Smooth muscle cell (in vitro differentiated cells): ENCODE results near the gene WDR88. TPM values are rescaled to one million over a fixed set of nuclear protein-coding genes. Genes with fewer than 3 reads are reported as not detected.

Experiments
- DNase-seq: peaks from one replicate; lab custom pipeline; 2025; ENCODE audit not compliant: unreplicated experiment; lab: John Stamatoyannopoulos, UW
- H2AFZ ChIP-seq: fragments of 200-600 bp; sonication (generic); 2 replicates; pipeline ENCODE4 v1.6.0; 2016; ENCODE audit warnings: antibody characterized with exemption, low read depth, mild to moderate bottlenecking
- H3F3A ChIP-seq: fragments of 200-600 bp; sonication (generic); 2 replicates; pipeline ENCODE4 v1.6.0; 2017; ENCODE audit warnings: antibody characterized with exemption, low read depth
- H3K27ac ChIP-seq: fragments of 200-600 bp; sonication (generic); 2 replicates; pipeline ENCODE4 v1.5.1; 2016; ENCODE audit warnings: low read depth, mild to moderate bottlenecking
- H3K27me3 ChIP-seq: fragments of 200-600 bp; sonication (generic); 2 replicates; pipeline ENCODE4 v1.6.1; 2016; ENCODE audit warnings: low read depth, mild to moderate bottlenecking
- H3K36me3 ChIP-seq: fragments of 200-600 bp; sonication (generic); 2 replicates; pipeline ENCODE4 v1.5.1; 2016; ENCODE audit warnings: low read depth
- H3K4me1 ChIP-seq: fragments of 200-600 bp; sonication (generic); 2 replicates; pipeline ENCODE4 v1.5.1; 2016; ENCODE audit warnings: low read depth
- H3K4me2 ChIP-seq: fragments of 200-600 bp; sonication (generic); 2 replicates; pipeline ENCODE4 v1.6.0; 2016; ENCODE audit warnings: mild to moderate bottlenecking
- H3K4me3 ChIP-seq: fragments of 200-600 bp; sonication (generic); 2 replicates; pipeline ENCODE4 v1.5.1; 2016; ENCODE audit warnings: mild to moderate bottlenecking
- H3K79me2 ChIP-seq: fragments of 200-600 bp; sonication (generic); 2 replicates; pipeline ENCODE4 v1.6.0; 2016; ENCODE audit warnings: low read depth, mild to moderate bottlenecking
- H3K9ac ChIP-seq: fragments of 200-600 bp; sonication (generic); 2 replicates; pipeline ENCODE4 v1.6.0; 2016; ENCODE audit warnings: low read depth
- H3K9me3 ChIP-seq: fragments of 200-600 bp; sonication (generic); replicated peaks from 2 replicates; pipeline ENCODE4 v1.5.1; 2016; ENCODE audit warnings: low read depth
- H4K20me1 ChIP-seq: fragments of 200-600 bp; sonication (generic); 2 replicates; pipeline ENCODE4 v1.6.0; 2016; ENCODE audit warnings: low read depth
- WGBS: methylation state at CpG from one replicate; pipeline ENCODE4 v1.1.7; 2016; ENCODE audit warnings: low lambda C conversion rate; 5-methylcytosine and 5-hydroxymethylcytosine counted together
- polyA plus RNA-seq: library from polyadenylated mRNA; unstranded; fragments of >200 nt; fragmentation: Nextera tagmentation; extraction: Ambion mirVana; gene quantifications from 2 replicates; pipeline ENCODE4 v1.2.1, GENCODE V29; 2016
- total RNA-seq: library from RNA; depleted of rRNA; stranded (reverse); fragments of >200 nt; gene quantifications from 2 replicates; pipeline ENCODE4 v1.2.3, GENCODE V29; 2014
- TF ChIP-seq, protein P1 (sequence below): fragments of 200-600 bp; sonication (generic); IDR thresholded peaks from 2 replicates; pipeline ENCODE4 v1.5.1; 2017; ENCODE audit warnings: borderline replicate concordance, mild to moderate bottlenecking, antibody characterized with exemption; ENCODE audit not compliant: insufficient read depth, poor library complexity, severe bottlenecking

WDR88 gene
- total and polyA plus RNA-seq, 2 experiments from 2014 or later, result not detected

DNA sequence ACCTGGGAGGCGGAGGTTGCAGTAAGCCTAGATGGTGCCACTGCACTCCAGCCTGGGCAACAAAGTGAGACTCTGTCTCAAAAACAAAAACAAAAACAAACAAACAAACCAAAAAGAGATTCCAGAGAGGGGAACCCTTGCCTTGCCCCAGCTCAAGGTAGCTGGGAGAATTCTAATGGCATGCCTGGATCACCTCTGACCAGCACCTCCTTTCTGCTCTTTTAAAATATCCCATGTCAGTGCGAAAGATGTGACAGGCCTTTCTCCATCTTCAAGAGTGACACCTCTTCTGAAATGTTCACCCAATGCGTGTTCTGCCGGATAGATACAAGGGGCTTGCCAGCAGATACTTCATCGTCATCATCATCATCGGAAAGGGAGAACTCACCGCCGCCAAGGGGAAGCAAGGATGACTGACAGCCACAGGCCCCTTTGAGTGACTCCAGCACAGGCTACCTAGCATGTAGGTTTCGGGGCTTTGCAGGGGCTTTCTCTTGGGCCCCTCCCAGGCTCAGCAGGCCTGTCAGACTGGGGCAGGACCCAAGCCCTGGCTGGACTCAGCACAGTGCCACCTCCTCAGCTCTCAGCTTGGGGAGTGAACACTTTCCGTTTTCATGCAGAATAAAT lies 43.4 kb downstream of the WDR88 start:
- H3K4me1 ChIP-seq, result peaks cover 17% of the 10 kb centered on the region
- no peak for DNase-seq
- peak overlapping the region; percentile 84 for H3K27ac ChIP-seq
- 97% methylated on average over 10 of the region's 10 CpGs for WGBS
- H3K27me3 ChIP-seq, result no peaks in the 10 kb centered on the region
- peaks cover 4% of the 10 kb centered on the region for H4K20me1 ChIP-seq
- H3K4me2 ChIP-seq, result peak overlapping the region; percentile 90
- H3K36me3 ChIP-seq, result no peaks in the 10 kb centered on the region
- peaks cover 15% of the 10 kb centered on the region for H3F3A ChIP-seq
- no peak overlapping the region for H3K9ac ChIP-seq
- peak overlapping the region; percentile 73 for H3K4me3 ChIP-seq
- H3K9me3 ChIP-seq, result no peaks in the 10 kb centered on the region
- no peak overlapping the region for H2AFZ ChIP-seq
- TF ChIP-seq, protein P1, sequence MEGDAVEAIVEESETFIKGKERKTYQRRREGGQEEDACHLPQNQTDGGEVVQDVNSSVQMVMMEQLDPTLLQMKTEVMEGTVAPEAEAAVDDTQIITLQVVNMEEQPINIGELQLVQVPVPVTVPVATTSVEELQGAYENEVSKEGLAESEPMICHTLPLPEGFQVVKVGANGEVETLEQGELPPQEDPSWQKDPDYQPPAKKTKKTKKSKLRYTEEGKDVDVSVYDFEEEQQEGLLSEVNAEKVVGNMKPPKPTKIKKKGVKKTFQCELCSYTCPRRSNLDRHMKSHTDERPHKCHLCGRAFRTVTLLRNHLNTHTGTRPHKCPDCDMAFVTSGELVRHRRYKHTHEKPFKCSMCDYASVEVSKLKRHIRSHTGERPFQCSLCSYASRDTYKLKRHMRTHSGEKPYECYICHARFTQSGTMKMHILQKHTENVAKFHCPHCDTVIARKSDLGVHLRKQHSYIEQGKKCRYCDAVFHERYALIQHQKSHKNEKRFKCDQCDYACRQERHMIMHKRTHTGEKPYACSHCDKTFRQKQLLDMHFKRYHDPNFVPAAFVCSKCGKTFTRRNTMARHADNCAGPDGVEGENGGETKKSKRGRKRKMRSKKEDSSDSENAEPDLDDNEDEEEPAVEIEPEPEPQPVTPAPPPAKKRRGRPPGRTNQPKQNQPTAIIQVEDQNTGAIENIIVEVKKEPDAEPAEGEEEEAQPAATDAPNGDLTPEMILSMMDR, result no peak
- H3K79me2 ChIP-seq, result peaks cover 13% of the 10 kb centered on the region

DNA sequence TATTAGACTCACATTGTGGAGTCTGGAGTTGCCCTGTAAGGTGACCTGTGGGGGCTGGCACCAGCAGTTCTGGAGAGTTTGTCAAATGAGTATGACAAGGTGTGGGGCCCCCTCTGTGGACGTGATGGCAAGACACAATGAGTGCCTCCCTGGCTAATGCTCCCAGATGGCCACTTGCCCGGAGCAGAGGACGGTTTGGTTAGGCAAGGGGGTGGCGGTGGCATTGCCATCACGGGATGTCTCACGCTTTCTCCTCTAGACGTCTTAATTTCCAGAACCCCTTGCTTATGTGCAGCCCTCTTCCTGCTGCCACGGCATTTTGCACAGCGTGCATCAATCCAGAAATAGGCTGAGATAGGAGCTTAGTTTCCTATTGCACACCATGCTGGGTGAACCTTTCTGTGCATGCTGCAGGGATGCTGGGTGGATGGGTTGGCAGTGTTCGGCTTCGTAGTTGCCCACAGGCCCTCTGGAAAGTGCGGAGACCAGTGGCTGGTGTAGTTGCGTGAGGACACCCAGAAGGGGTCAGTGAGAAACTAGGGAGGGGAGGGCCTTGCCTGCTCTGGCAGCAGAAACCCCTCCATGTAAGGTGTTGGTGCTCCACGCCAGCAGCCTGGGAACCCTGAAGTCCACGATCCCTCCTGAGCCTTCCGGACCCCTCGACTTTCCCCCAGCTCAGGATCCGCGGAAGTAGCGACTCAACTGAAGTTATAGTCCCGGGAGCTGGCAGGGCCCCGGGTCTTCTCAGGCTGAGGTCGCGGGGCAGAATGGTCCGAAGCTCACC lies 44.2 kb downstream of the WDR88 start:
- H2AFZ ChIP-seq, result peak overlapping the region; percentile 53
- H3K4me3 ChIP-seq, result peak overlapping the region; percentile 73
- peak overlapping the region; percentile 82 for H3K9ac ChIP-seq
- H3K4me1 ChIP-seq, result peaks cover 17% of the 10 kb centered on the region
- TF ChIP-seq, protein P1, result no peak
- H3K27ac ChIP-seq, result peak overlapping the region; percentile 84
- H3K4me2 ChIP-seq, result peak overlapping the region; percentile 90
- H3K27me3 ChIP-seq, result no peaks in the 10 kb centered on the region
- H4K20me1 ChIP-seq, result peaks cover 4% of the 10 kb centered on the region
- DNase-seq, result no peak
- no peaks in the 10 kb centered on the region for H3K36me3 ChIP-seq
- 26% methylated on average over 23 of the region's 25 CpGs for WGBS
- peaks cover 15% of the 10 kb centered on the region for H3F3A ChIP-seq
- no peaks in the 10 kb centered on the region for H3K9me3 ChIP-seq
- peaks cover 13% of the 10 kb centered on the region for H3K79me2 ChIP-seq

DNA sequence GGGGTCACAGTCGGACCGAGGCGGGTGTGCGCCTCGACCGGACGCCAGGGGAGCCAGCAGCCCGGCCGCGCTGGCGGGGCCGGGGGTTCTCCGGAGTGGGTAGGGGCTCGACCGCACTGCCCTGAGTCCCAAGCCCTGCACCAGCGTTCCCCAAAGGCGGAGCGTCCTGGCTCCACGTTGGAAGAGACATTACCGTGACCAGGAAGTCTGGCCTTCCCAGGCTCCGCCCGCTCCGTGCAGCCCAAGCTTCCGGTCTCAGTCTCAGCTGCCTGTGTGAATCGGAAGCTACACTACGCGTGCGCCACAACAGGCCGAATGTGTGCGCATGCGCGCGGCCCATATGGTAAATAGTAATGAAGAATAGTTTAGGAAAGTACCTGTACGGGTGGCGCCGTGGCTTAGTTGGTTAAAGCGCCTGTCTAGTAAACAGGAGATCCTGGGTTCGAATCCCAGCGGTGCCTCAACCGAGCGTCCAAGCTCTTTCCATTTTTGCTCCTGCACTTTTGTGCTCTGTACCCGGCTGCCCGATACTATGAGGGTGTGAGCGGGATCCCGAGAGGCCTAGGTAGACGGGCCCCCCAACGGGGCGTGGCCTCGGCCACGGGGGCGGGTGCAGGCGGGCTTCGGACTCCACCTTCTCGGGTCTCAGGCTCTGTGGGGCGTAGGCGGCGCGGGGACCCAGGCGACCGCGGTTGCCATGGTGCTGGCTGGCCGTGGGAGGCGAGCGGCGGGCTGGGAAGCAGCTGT lies 44.9 kb downstream of the WDR88 start:
- H3K27me3 ChIP-seq, result no peaks in the 10 kb centered on the region
- peak overlapping the region; percentile 82 for H3K9ac ChIP-seq
- TF ChIP-seq, protein P1, result peak; percentile 7
- under 1% methylated on average over 56 of the region's 65 CpGs for WGBS
- peaks cover 13% of the 10 kb centered on the region for H3K79me2 ChIP-seq
- peak overlapping the region; percentile 53 for H2AFZ ChIP-seq
- peaks cover 15% of the 10 kb centered on the region for H3F3A ChIP-seq
- H3K36me3 ChIP-seq, result no peaks in the 10 kb centered on the region
- H4K20me1 ChIP-seq, result peaks cover under 1% of the 10 kb centered on the region
- peak overlapping the region; percentile 84 for H3K27ac ChIP-seq
- H3K4me1 ChIP-seq, result peaks cover 17% of the 10 kb centered on the region
- peak; percentile 100 for DNase-seq
- peak overlapping the region; percentile 90 for H3K4me2 ChIP-seq
- peak overlapping the region; percentile 73 for H3K4me3 ChIP-seq
- no peaks in the 10 kb centered on the region for H3K9me3 ChIP-seq
